HG02970 (cell line): ENCODE results near the gene HDDC2.
"Not testable (repeated sequence)": the region's sequence is repeated elsewhere in the genome, so short reads cannot be mapped to it uniquely, and the experiment has no call there.

Source experiments
- ATAC-seq: cut with Tn5 transposase; IDR thresholded peaks from one replicate; pipeline ENCODE4 v1.9.1; 2021; ENCODE audit warnings: mild to moderate bottlenecking, moderate library complexity, moderate number of reproducible peaks; ENCODE audit not compliant: unreplicated experiment, low FRiP score

Gene HDDC2

GRCh38 chr6:125307150-125307838 is 5.5 kb upstream of the HDDC2 start:
- ATAC-seq, result no peak

GRCh38 chr6:125306756-125307149 is 5.0 kb upstream of the HDDC2 start:
- ATAC-seq, result no peak

GRCh38 chr6:125304970-125305660 is 3.3 kb upstream of the HDDC2 start:
- ATAC-seq, result no peak

GRCh38 chr6:125303512-125303854 is 1.7 kb upstream of the HDDC2 start:
- ATAC-seq, result no peak

- no peak for ATAC-seq
Observed at GRCh38 chr6:125302840-125303511, 1.2 kb upstream of the HDDC2 start.

- no peak for ATAC-seq
Observed at GRCh38 chr6:125300992-125301434, 754 bp downstream of the HDDC2 start.

- no peak for ATAC-seq
Observed at GRCh38 chr6:125299257-125299656, 2.5 kb downstream of the HDDC2 start.

GRCh38 chr6:125296471-125296870 is 5.3 kb downstream of the HDDC2 start:
- ATAC-seq, result no peak

- ATAC-seq, result no peak
Observed at GRCh38 chr6:125294925-125295324, 6.8 kb downstream of the HDDC2 start.

- ATAC-seq, result no peak
Observed at GRCh38 chr6:125294036-125294435, 7.7 kb downstream of the HDDC2 start.

- ATAC-seq, result no peak
Observed at GRCh38 chr6:125293587-125293986, 8.2 kb downstream of the HDDC2 start.

GRCh38 chr6:125287718-125288117 is 14.0 kb downstream of the HDDC2 start:
- no peak for ATAC-seq

- no peak for ATAC-seq
Observed at GRCh38 chr6:125285936-125286335, 15.8 kb downstream of the HDDC2 start.

- no peak for ATAC-seq
Observed at GRCh38 chr6:125285353-125285752, 16.4 kb downstream of the HDDC2 start.

GRCh38 chr6:125282470-125282869 is 19.3 kb downstream of the HDDC2 start:
- not testable (repeated sequence) for ATAC-seq

- ATAC-seq, result not testable (repeated sequence)
Observed at GRCh38 chr6:125280370-125281035, 21.3 kb downstream of the HDDC2 start.

- no peak for ATAC-seq
Observed at GRCh38 chr6:125279961-125280360, 21.8 kb downstream of the HDDC2 start.

GRCh38 chr6:125277838-125278237 is 23.9 kb downstream of the HDDC2 start:
- no peak for ATAC-seq

- ATAC-seq, result no peak
Observed at GRCh38 chr6:125275779-125276178, 26.0 kb downstream of the HDDC2 start.

- no peak for ATAC-seq
Observed at GRCh38 chr6:125274935-125275334, 26.8 kb downstream of the HDDC2 start.

GRCh38 chr6:125273965-125274364 is 27.8 kb downstream of the HDDC2 start:
- no peak for ATAC-seq
